COR-L47 (cell line): ENCODE data around the gene ATXN10.
"Not testable (repeated sequence)": the region's sequence is repeated elsewhere in the genome, so short reads cannot be mapped to it uniquely, and the experiment has no call there.

ENCODE experiments used
- DNase-seq: peaks from one replicate; lab custom pipeline; 2025; lab: John Stamatoyannopoulos, UW

Gene ATXN10

GRCh38 chr22:45678961-45679912, 7.6 kb downstream of the ATXN10 start:
- DNase-seq, result no peak

- DNase-seq, result no peak
Measured at GRCh38 chr22:45680932-45681700, 9.5 kb downstream of the ATXN10 start.

- DNase-seq, result no peak
Measured at GRCh38 chr22:45682064-45682463, 10.4 kb downstream of the ATXN10 start.

GRCh38 chr22:45682773-45683172, 11.1 kb downstream of the ATXN10 start:
- DNase-seq, result not testable (repeated sequence)

GRCh38 chr22:45683248-45683647, 11.6 kb downstream of the ATXN10 start:
- no peak for DNase-seq

- DNase-seq, result no peak
Measured at GRCh38 chr22:45683680-45684079, 12.0 kb downstream of the ATXN10 start.

- no peak for DNase-seq
Measured at GRCh38 chr22:45684169-45684568, 12.5 kb downstream of the ATXN10 start.

- no peak for DNase-seq
Measured at GRCh38 chr22:45684752-45685574, 13.3 kb downstream of the ATXN10 start.

- no peak for DNase-seq
Measured at GRCh38 chr22:45686004-45686403, 14.4 kb downstream of the ATXN10 start.

- DNase-seq, result no peak
Measured at GRCh38 chr22:45686836-45687235, 15.2 kb downstream of the ATXN10 start.

- DNase-seq, result no peak
Measured at GRCh38 chr22:45688600-45689080, 17.0 kb downstream of the ATXN10 start.

- DNase-seq, result no peak
Measured at GRCh38 chr22:45689211-45689610, 17.6 kb downstream of the ATXN10 start.

GRCh38 chr22:45690008-45690407, 18.4 kb downstream of the ATXN10 start:
- no peak for DNase-seq

GRCh38 chr22:45692549-45692948, 20.9 kb downstream of the ATXN10 start:
- DNase-seq, result no peak

GRCh38 chr22:45693835-45694234, 22.2 kb downstream of the ATXN10 start:
- no peak for DNase-seq

GRCh38 chr22:45696227-45696626, 24.6 kb downstream of the ATXN10 start:
- no peak for DNase-seq

GRCh38 chr22:45698094-45698493, 26.5 kb downstream of the ATXN10 start:
- no peak for DNase-seq

GRCh38 chr22:45702981-45703380, 31.3 kb downstream of the ATXN10 start:
- DNase-seq, result no peak

GRCh38 chr22:45703758-45704157, 32.1 kb downstream of the ATXN10 start:
- no peak for DNase-seq

- no peak for DNase-seq
Measured at GRCh38 chr22:45704648-45705047, 33.0 kb downstream of the ATXN10 start.

GRCh38 chr22:45707605-45708004, 36.0 kb downstream of the ATXN10 start:
- no peak for DNase-seq

GRCh38 chr22:45708145-45708544, 36.5 kb downstream of the ATXN10 start:
- no peak for DNase-seq
